ENCODE results near the gene SPN. TPM values are rescaled to one million over a fixed set of nuclear protein-coding genes. Genes with fewer than 3 reads are reported as not detected.
"Not testable (repeated sequence)": the region's sequence is repeated elsewhere in the genome, so short reads cannot be mapped to it uniquely, and the experiment has no call there.

Gene SPN
- total and polyA plus RNA-seq, 2 experiments from 2014 or later: 0.03 to 0.05 TPM

GRCh38 chr16:29705030-29705429, 42.0 kb downstream of the SPN start:
- H3K9me3 ChIP-seq (ENCODE audit: low read depth): no peaks in the 10 kb centered on the region
- no peak overlapping the region for H3K4me3 ChIP-seq
- H3K79me2 ChIP-seq: no peaks in the 10 kb centered on the region
- DNase-seq (ENCODE audit: low spot score): no peak
- no peak for TF ChIP-seq CTCF (IDR thresholded peaks at IDR 0.05; ENCODE audit: poor library complexity)
- TF ChIP-seq EZH2 (IDR thresholded peaks at IDR 0.05; ENCODE audit: borderline replicate concordance): no peak
- TF ChIP-seq EZH2phosphoT487 (IDR thresholded peaks at IDR 0.05; ENCODE audit: low read depth, severe bottlenecking, unreplicated experiment): no peak
- H3K9me2 ChIP-seq (replicated peaks; ENCODE audit: insufficient read depth): no peaks in the 10 kb centered on the region
- no peak overlapping the region for H3K27ac ChIP-seq
- H3K27me3 ChIP-seq: no peaks in the 10 kb centered on the region
- H3K4me1 ChIP-seq (ENCODE audit: insufficient read depth): no peaks in the 10 kb centered on the region
- H3K36me3 ChIP-seq (replicated peaks; ENCODE audit: insufficient read depth, low read depth): no peaks in the 10 kb centered on the region
- H4K20me1 ChIP-seq (ENCODE audit: insufficient read depth, poor library complexity, severe bottlenecking): no peaks in the 10 kb centered on the region
- no peak overlapping the region for H3K4me2 ChIP-seq
- 76% methylated on average over 2 of the region's 2 CpGs for WGBS (ENCODE audit: low lambda C conversion rate, missing lambda C conversion rate)
- no peak overlapping the region for H2AFZ ChIP-seq

- not testable (repeated sequence) for H3K79me2 ChIP-seq; H3K9me3 ChIP-seq (ENCODE audit: low read depth); H3K27ac ChIP-seq; H3K4me3 ChIP-seq; H3K9me2 ChIP-seq (replicated peaks; ENCODE audit: insufficient read depth); H3K36me3 ChIP-seq (replicated peaks; ENCODE audit: insufficient read depth, low read depth); H2AFZ ChIP-seq; DNase-seq (ENCODE audit: low spot score); H3K4me1 ChIP-seq (ENCODE audit: insufficient read depth); H4K20me1 ChIP-seq (ENCODE audit: insufficient read depth, poor library complexity, severe bottlenecking); H3K27me3 ChIP-seq; H3K4me2 ChIP-seq
- WGBS (ENCODE audit: low lambda C conversion rate, missing lambda C conversion rate): 100% methylated on average over 1 of the region's 1 CpG
These were observed 44.1 kb downstream of the SPN start for GRCh38 chr16:29707160-29707559.

DNA sequence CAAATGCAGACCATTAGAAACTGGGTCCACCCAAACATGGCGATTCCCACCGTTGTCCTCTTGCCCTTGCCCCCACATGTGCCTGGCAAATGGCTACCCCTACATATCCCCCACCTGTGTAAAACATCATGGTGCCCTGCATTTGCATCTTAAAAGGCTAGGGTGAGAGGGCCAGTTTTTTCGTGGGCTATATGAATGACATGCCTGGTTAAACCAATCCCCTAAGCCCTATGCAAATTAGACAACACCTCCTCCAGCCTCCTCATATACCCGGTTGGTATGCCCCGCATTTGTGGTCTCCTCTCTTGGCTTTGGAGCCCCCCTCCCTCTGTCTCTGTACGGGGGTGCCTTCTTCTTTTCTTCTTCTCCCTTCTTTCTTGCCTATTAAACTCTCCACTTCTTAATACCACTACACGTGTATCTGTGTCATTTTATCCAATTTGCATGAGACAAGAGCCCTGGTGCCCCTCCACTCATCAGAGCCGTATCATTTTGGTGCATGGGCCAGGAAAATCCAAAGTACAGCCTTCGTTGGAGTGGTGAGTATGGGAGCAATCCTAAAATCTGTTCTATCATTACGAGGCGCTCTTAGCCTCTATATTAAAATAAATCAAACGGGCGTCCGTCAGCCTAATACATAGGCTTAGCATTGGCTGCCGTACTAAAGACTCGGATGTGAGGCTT, 46.0 kb downstream of the SPN start:
- Histone ChIP-seq H3K36me3 (replicated peaks; ENCODE audit: insufficient read depth, low read depth) (no peaks in the 10 kb centered on the region), H3K27me3 (no peaks in the 10 kb centered on the region), H4K20me1 (ENCODE audit: insufficient read depth, poor library complexity, severe bottlenecking) (no peaks in the 10 kb centered on the region), H3K79me2 (no peaks in the 10 kb centered on the region), H3K9me3 (ENCODE audit: low read depth) (no peaks in the 10 kb centered on the region), H3K27ac (peak overlapping the region; percentile 62), H3K4me2 (peak overlapping the region; percentile 38), H3K9me2 (replicated peaks; ENCODE audit: insufficient read depth) (no peaks in the 10 kb centered on the region), H2AFZ (no peak overlapping the region), H3K4me3 (no peak overlapping the region), H3K4me1 (ENCODE audit: insufficient read depth) (no peaks in the 10 kb centered on the region)
- TF ChIP-seq EZH2phosphoT487 (IDR thresholded peaks at IDR 0.05; ENCODE audit: low read depth, severe bottlenecking, unreplicated experiment): no peak
- no peak for TF ChIP-seq CTCF (IDR thresholded peaks at IDR 0.05; ENCODE audit: poor library complexity)
- TF ChIP-seq EZH2 (IDR thresholded peaks at IDR 0.05; ENCODE audit: borderline replicate concordance): no peak
- no peak for DNase-seq (ENCODE audit: low spot score)
- WGBS (ENCODE audit: low lambda C conversion rate, missing lambda C conversion rate): 27% methylated on average over 16 of the region's 16 CpGs

- not testable (repeated sequence) for H3K79me2 ChIP-seq; H3K9me3 ChIP-seq (ENCODE audit: low read depth); H3K4me3 ChIP-seq; H3K36me3 ChIP-seq (replicated peaks; ENCODE audit: insufficient read depth, low read depth); H3K4me1 ChIP-seq (ENCODE audit: insufficient read depth); H4K20me1 ChIP-seq (ENCODE audit: insufficient read depth, poor library complexity, severe bottlenecking); H3K27me3 ChIP-seq; DNase-seq (ENCODE audit: low spot score); H3K9me2 ChIP-seq (replicated peaks; ENCODE audit: insufficient read depth)
- H3K4me2 ChIP-seq: peak overlapping the region; percentile 38
- peak overlapping the region; percentile 13 for H2AFZ ChIP-seq
- WGBS (ENCODE audit: low lambda C conversion rate, missing lambda C conversion rate): 12% methylated on average over 6 of the region's 6 CpGs
- peak overlapping the region; percentile 62 for H3K27ac ChIP-seq
These were observed 46.6 kb downstream of the SPN start for GRCh38 chr16:29709657-29710056.

All from hepatocyte (in vitro differentiated cells).